HG03175 (cell line): ENCODE data around the gene PLXNB1.

Experiments used
- ATAC-seq: cut with Tn5 transposase; IDR thresholded peaks from one replicate; pipeline ENCODE4 v1.9.1; 2021; ENCODE audit warnings: mild to moderate bottlenecking, moderate library complexity; ENCODE audit not compliant: unreplicated experiment

The PLXNB1 gene

GRCh38 chr3:48372862-48373435 is 56.9 kb downstream of the PLXNB1 start:
- ATAC-seq = no peak

GRCh38 chr3:48372377-48372770 is 57.5 kb downstream of the PLXNB1 start:
- ATAC-seq = no peak

DNA sequence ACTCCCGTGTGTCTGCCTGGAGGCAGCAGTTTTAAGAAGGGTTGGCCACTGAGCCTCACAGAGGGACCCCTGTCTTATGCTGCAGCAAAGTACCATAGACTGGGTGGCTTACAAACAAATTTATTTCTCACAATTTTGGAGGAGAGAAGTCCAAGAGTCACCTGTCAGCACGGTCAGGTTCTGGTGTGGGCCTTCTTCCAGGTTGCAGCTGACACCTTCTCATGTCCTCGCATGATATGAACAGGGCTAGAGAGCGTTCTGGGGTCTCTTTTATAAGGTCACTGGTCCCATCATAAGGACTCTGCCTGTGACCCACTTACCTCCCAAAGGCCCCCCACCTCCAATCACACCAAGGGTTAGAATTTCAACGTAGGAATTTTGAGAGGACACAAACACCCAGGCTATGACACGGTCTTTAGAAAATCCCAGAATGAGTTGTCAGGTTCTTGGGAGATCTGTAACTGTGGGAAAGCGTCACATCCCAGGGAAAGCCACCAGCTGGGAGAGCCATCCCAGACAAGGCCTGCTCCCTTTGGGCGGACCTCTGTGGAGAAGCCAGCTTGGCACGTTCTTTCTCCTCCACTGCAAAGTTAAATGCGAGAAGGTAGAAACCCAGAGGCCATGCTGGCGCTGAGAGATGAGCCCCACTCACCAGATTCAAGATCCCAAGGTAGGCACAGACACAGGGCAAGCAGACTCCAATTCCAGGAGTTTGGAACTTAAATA is 58.1 kb downstream of the PLXNB1 start, which contains the start of gene FBXW12:
Gene FBXW12, plus strand, starts transcription at position 569 of the 726 bp plus-strand sequence. CDS start 549 bp downstream, outside the sequence.
- ATAC-seq = no peak

DNA sequence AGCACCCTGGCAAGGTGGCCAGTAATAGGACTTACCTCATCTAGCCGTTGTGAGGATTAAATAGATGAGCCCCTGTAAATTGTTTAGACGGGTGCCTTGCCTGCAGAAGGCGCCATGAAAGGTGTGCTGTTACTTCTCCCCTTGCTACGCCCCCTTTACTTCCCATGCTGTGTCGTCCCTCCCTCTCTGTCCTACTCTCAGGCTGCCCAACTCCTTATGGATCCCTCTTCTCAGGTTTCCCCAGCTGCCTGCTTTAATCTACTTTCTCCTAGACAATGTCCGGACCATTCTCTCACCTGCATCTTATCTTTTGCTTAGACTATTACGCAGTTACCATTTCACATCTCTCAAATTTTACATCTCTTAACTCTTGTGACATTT is 59.6 kb downstream of the PLXNB1 start:
- no peak for ATAC-seq

GRCh38 chr3:48369693-48370332 is 60.1 kb downstream of the PLXNB1 start:
- no peak for ATAC-seq

DNA sequence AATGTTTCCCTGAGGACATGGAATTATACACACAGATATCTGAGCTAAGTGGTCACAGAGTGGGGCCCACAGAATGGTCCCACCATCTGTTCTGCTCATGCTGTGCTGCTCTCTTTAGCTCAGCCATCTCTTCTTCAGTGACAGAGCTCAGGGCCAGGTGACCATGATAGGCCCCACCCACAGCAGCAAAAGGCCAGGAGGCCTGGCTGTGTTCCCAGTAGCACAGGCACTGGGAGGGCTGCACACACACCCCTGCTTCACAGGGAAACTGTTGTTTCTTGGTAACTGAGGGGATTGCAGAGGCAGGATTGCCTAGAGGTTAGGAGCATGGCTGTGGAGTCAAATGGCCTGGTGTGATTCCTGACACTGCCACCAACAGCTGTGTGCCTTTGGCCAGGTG is 62.7 kb downstream of the PLXNB1 start:
- ATAC-seq = no peak

- no peak for ATAC-seq
These were observed 65.0 kb downstream of the PLXNB1 start for GRCh38 chr3:48364840-48365239.

GRCh38 chr3:48361928-48362327 is 68.0 kb downstream of the PLXNB1 start:
- ATAC-seq = no peak

- ATAC-seq = no peak
These were observed 73.5 kb downstream of the PLXNB1 start for GRCh38 chr3:48356419-48356818.

- no peak for ATAC-seq
These were observed 75.9 kb downstream of the PLXNB1 start for GRCh38 chr3:48353987-48354386.
